ENCODE measurements around the gene DTD1.

Gene DTD1

GRCh38 chr20:18729231-18729825 lies 141.5 kb downstream of the DTD1 start:
- in situ Hi-C loops (cut with HindIII; ENCODE audit: low sequenced_read_pairs): no loop called here
- DNase-seq (ENCODE audit: low read depth): no peak
- TF ChIP-seq CTCF (IDR thresholded peaks at IDR 0.05; ENCODE audit: low read depth, low read length, missing control alignments): no peak
- H3K4me3 ChIP-seq (ENCODE audit: low read depth, low read length): no peak overlapping the region

GRCh38 chr20:18731940-18732339 lies 144.1 kb downstream of the DTD1 start:
- no peak for DNase-seq (ENCODE audit: low read depth)
- no peak for TF ChIP-seq CTCF (IDR thresholded peaks at IDR 0.05; ENCODE audit: low read depth, low read length, missing control alignments)
- no peak overlapping the region for H3K4me3 ChIP-seq (ENCODE audit: low read depth, low read length)
- in situ Hi-C loops (cut with HindIII; ENCODE audit: low sequenced_read_pairs): no loop called here

- DNase-seq (ENCODE audit: low read depth): no peak
- no peak overlapping the region for H3K4me3 ChIP-seq (ENCODE audit: low read depth, low read length)
- TF ChIP-seq CTCF (IDR thresholded peaks at IDR 0.05; ENCODE audit: low read depth, low read length, missing control alignments): no peak
- in situ Hi-C loops (cut with HindIII; ENCODE audit: low sequenced_read_pairs): no loop called here
Observed at GRCh38 chr20:18734525-18735189, 146.8 kb downstream of the DTD1 start.

- no peak for DNase-seq (ENCODE audit: low read depth)
- no peak overlapping the region for H3K4me3 ChIP-seq (ENCODE audit: low read depth, low read length)
- in situ Hi-C loops (cut with HindIII; ENCODE audit: low sequenced_read_pairs): no loop called here
- TF ChIP-seq CTCF (IDR thresholded peaks at IDR 0.05; ENCODE audit: low read depth, low read length, missing control alignments): no peak
Observed at GRCh38 chr20:18737140-18737539, 149.3 kb downstream of the DTD1 start.

- TF ChIP-seq CTCF (IDR thresholded peaks at IDR 0.05; ENCODE audit: low read depth, low read length, missing control alignments): no peak
- no peak overlapping the region for H3K4me3 ChIP-seq (ENCODE audit: low read depth, low read length)
- DNase-seq (ENCODE audit: low read depth): no peak
- in situ Hi-C loops (cut with HindIII; ENCODE audit: low sequenced_read_pairs): no loop called here
Observed at GRCh38 chr20:18738055-18738454, 150.2 kb downstream of the DTD1 start.

GRCh38 chr20:18738888-18739287 lies 151.0 kb downstream of the DTD1 start:
- H3K4me3 ChIP-seq (ENCODE audit: low read depth, low read length): no peak overlapping the region
- in situ Hi-C loops (cut with HindIII; ENCODE audit: low sequenced_read_pairs): no loop called here
- TF ChIP-seq CTCF (IDR thresholded peaks at IDR 0.05; ENCODE audit: low read depth, low read length, missing control alignments): no peak
- no peak for DNase-seq (ENCODE audit: low read depth)
